ENCODE measurements around the gene CXCR6. TPM values are rescaled to one million over a fixed set of nuclear protein-coding genes. Genes with fewer than 3 reads are reported as not detected.

CXCR6 gene
- polyA plus RNA-seq, 1 of the 3 experiments (the other 2 are of a cell fraction) = not detected

DNA sequence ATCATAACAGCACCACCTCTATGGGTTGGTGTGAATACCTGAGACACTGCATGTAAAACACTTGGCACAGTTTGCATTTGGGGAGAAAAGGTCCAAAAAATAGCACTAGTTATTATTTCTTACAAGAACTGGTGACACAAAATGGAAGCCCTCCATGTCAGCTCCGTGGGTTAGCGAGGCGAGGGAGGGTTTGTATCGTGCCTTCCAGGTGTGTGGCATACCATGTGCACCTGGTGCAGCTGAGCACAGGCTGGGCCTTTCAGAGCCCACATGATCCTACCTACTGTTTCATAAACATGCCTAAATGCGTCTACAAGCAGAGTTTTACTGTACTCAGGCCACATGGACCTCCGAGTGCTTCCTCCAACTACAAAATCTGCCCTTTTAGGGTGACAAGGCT lies 5.6 kb downstream of the CXCR6 start:
- DNase-seq = no peak
- no peak overlapping the region for H3K4me3 ChIP-seq (ENCODE audit: low read depth in 2 of 2, low read length in 1 of 2)
- no peak overlapping the region for H2AFZ ChIP-seq (ENCODE audit: low read depth)
- CTCF ChIA-PET = no interaction called here
- no peaks in the 10 kb centered on the region for H3K79me2 ChIP-seq (ENCODE audit: insufficient read depth)
- peaks cover 3 to 74% of the 10 kb centered on the region in 2 experiments for H3K36me3 ChIP-seq (replicated peaks in 1 of 2; ENCODE audit: control insufficient read depth in 1 of 2, insufficient read depth in 2 of 2, low read length in 1 of 2)
- H3F3A ChIP-seq (replicated peaks; ENCODE audit: insufficient read depth) = no peaks in the 10 kb centered on the region
- no peaks in the 10 kb centered on the region; a peak in 1 of 4 replicates for H3K4me1 ChIP-seq (ENCODE audit: control insufficient read depth in 1 of 2, insufficient read depth in 2 of 2, low read depth in 1 of 2, low read length in 1 of 2)
- TF ChIP-seq FOSL2 (IDR thresholded peaks at IDR 0.05; ENCODE audit: borderline replicate concordance, low read depth) (no peak), NFIC (IDR thresholded peaks at IDR 0.05; ENCODE audit: borderline replicate concordance) (no peak), JUND (IDR thresholded peaks at IDR 0.05) (no peak), ELF1 (IDR thresholded peaks at IDR 0.05) (no peak), EP300 (IDR thresholded peaks at IDR 0.05; ENCODE audit: borderline replicate concordance in 1 of 2, low read depth in 1 of 2, low read length in 1 of 2) (no peak), RAD21 (IDR thresholded peaks at IDR 0.05; ENCODE audit: low read length) (no peak), TCF12 (IDR thresholded peaks at IDR 0.05) (no peak), TEAD4 (IDR thresholded peaks at IDR 0.05; ENCODE audit: borderline replicate concordance, insufficient read depth) (no peak), FOXM1 (IDR thresholded peaks at IDR 0.05; ENCODE audit: low read depth) (no peak), SIN3A (IDR thresholded peaks at IDR 0.05; ENCODE audit: borderline replicate concordance, low read depth, low read length) (no peak), REST (IDR thresholded peaks at IDR 0.05; ENCODE audit: low read depth, low read length) (no peak), SMC3 (IDR thresholded peaks at IDR 0.05; ENCODE audit: low read depth, low read length) (no peak), TAF1 (IDR thresholded peaks at IDR 0.05; ENCODE audit: borderline replicate concordance, low read depth, low read length) (no peak), EZH2phosphoT487 (IDR thresholded peaks at IDR 0.05; ENCODE audit: borderline replicate concordance, low read depth) (no peak), NRF1 (IDR thresholded peaks at IDR 0.05; ENCODE audit: low read depth, low read length) (no peak), MXI1 (IDR thresholded peaks at IDR 0.05; ENCODE audit: low read depth, low read length) (no peak)
- TF ChIP-seq, protein P1, sequence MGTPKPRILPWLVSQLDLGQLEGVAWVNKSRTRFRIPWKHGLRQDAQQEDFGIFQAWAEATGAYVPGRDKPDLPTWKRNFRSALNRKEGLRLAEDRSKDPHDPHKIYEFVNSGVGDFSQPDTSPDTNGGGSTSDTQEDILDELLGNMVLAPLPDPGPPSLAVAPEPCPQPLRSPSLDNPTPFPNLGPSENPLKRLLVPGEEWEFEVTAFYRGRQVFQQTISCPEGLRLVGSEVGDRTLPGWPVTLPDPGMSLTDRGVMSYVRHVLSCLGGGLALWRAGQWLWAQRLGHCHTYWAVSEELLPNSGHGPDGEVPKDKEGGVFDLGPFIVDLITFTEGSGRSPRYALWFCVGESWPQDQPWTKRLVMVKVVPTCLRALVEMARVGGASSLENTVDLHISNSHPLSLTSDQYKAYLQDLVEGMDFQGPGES (IDR thresholded peaks at IDR 0.05; ENCODE audit: low read depth, low read length) = no peak
- TF ChIP-seq, protein P2, sequence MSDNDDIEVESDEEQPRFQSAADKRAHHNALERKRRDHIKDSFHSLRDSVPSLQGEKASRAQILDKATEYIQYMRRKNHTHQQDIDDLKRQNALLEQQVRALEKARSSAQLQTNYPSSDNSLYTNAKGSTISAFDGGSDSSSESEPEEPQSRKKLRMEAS (IDR thresholded peaks at IDR 0.05; ENCODE audit: low read depth) = no peak
- H4K20me1 ChIP-seq (ENCODE audit: insufficient read depth) = no peaks in the 10 kb centered on the region
- no peaks in the 10 kb centered on the region for H3K9me2 ChIP-seq
- H3K9me3 ChIP-seq = no peaks in the 10 kb centered on the region
- no peak overlapping the region for H3K27ac ChIP-seq (ENCODE audit: low read depth in 2 of 2, low read length in 1 of 2)
- POLR2A ChIA-PET = no interaction called here
- H3K4me2 ChIP-seq = no peak overlapping the region
- H3K27me3 ChIP-seq (ENCODE audit: insufficient read depth) = no peaks in the 10 kb centered on the region
- no peak overlapping the region for H3K9ac ChIP-seq
- 97% methylated on average over 6 of the region's 6 CpGs for WGBS (ENCODE audit: low lambda C conversion rate)

Data from SK-N-SH (cell line).